Measurements from ENCODE around the gene AURKA.

DNA sequence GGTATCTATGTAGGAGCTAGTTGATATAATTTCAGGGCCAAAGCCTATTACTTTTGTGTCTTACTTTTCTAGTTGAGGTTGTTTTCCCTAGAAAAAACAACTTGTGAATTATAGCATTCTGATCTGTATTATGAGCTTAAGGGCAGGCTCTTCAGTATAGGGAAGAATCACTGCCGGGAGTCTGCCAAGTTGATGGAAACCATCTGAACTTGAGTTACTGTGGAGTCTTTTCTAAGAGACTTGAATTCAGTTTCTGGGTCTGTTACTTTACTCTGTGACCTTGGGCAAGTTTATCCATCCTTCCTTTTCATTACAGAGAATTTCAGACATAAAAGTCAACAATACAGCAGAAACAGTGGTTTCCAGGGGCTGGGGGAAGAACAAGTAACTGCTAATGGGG lies 17.9 kb upstream of the AURKA start:
- TF ChIP-seq POLR2AphosphoS5 (IDR thresholded peaks at IDR 0.05; ENCODE audit: low read depth, low read length), result no peak
- no peak for TF ChIP-seq POLR2A (IDR thresholded peaks at IDR 0.05; ENCODE audit: low read depth, low read length)
